Activated CD8-positive, alpha-beta memory T cell treated with anti-CD3 and anti-CD28 coated beads, Interleukin-2, amount 50 U/mL, for 1 hour (primary cell): ENCODE data around the gene GSKIP.
"Not testable (repeated sequence)": the region's sequence is repeated elsewhere in the genome, so short reads cannot be mapped to it uniquely, and the experiment has no call there.

ENCODE experiments used
- DNase-seq: peaks from one replicate; pipeline ENCODE4 v3.0.0-alpha.2; 2020; ENCODE audit errors: extremely low read depth

GSKIP gene

GRCh38 chr14:96362965-96363750, at the start of gene GSKIP, which contains the start of gene ATG2B:
Gene GSKIP, plus strand, starts transcription at chr14:96363526. Its CDS starts 18,722 bp downstream, at chr14:96382248.
Gene ATG2B, minus strand, starts transcription at chr14:96363341. Its CDS starts 365 bp downstream, at chr14:96362976.
- DNase-seq: peak; percentile 85

- DNase-seq: no peak
Measured at GRCh38 chr14:96316087-96316486, 47.2 kb upstream of the GSKIP start.

- DNase-seq: no peak
Measured at GRCh38 chr14:96318836-96319235, 44.5 kb upstream of the GSKIP start.

- DNase-seq: no peak
Measured at GRCh38 chr14:96320605-96321004, 42.7 kb upstream of the GSKIP start.

- DNase-seq: no peak
Measured at GRCh38 chr14:96324219-96324618, 39.1 kb upstream of the GSKIP start.

- no peak for DNase-seq
Measured at GRCh38 chr14:96338551-96338950, 24.8 kb upstream of the GSKIP start.

GRCh38 chr14:96341323-96341722, 22.0 kb upstream of the GSKIP start:
- no peak for DNase-seq

- DNase-seq: no peak
Measured at GRCh38 chr14:96345669-96346068, 17.7 kb upstream of the GSKIP start.

- DNase-seq: not testable (repeated sequence)
Measured at GRCh38 chr14:96347957-96348356, 15.4 kb upstream of the GSKIP start.

GRCh38 chr14:96349286-96350075, 13.8 kb upstream of the GSKIP start:
- DNase-seq: no peak

- no peak for DNase-seq
Measured at GRCh38 chr14:96351986-96352385, 11.3 kb upstream of the GSKIP start.

GRCh38 chr14:96352708-96353107, 10.6 kb upstream of the GSKIP start:
- DNase-seq: no peak

- DNase-seq: no peak
Measured at GRCh38 chr14:96354246-96354645, 9.1 kb upstream of the GSKIP start.

GRCh38 chr14:96357216-96357615, 6.1 kb upstream of the GSKIP start:
- DNase-seq: no peak

GRCh38 chr14:96359959-96360358, 3.4 kb upstream of the GSKIP start:
- no peak for DNase-seq

GRCh38 chr14:96362071-96362964, 1.0 kb upstream of the GSKIP start:
- no peak for DNase-seq

- DNase-seq: no peak
Measured at GRCh38 chr14:96363751-96364336, 518 bp downstream of the GSKIP start.

- no peak for DNase-seq
Measured at GRCh38 chr14:96364962-96365361, 1.6 kb downstream of the GSKIP start.

- DNase-seq: no peak
Measured at GRCh38 chr14:96368534-96368933, 5.2 kb downstream of the GSKIP start.

GRCh38 chr14:96370528-96370927, 7.2 kb downstream of the GSKIP start:
- DNase-seq: no peak

- DNase-seq: no peak
Measured at GRCh38 chr14:96373538-96373937, 10.2 kb downstream of the GSKIP start.

GRCh38 chr14:96376093-96376492, 12.8 kb downstream of the GSKIP start:
- DNase-seq: no peak
